Epithelial cell of proximal tubule (primary cell): ENCODE measurements around the gene SULF2. TPM values are rescaled to one million over a fixed set of nuclear protein-coding genes. Genes with fewer than 3 reads are reported as not detected.
"Not testable (repeated sequence)": the region's sequence is repeated elsewhere in the genome, so short reads cannot be mapped to it uniquely, and the experiment has no call there.

ENCODE experiments used
- DNase-seq: peaks from one replicate; pipeline ENCODE4 v3.0.0-alpha.2; 2011; ENCODE audit warnings: low read depth
- H3K4me3 ChIP-seq: 2 replicates; pipeline ENCODE4 v1.5.1; 2011; ENCODE audit warnings: low read depth, mild to moderate bottlenecking, low read length
- CTCF ChIP-seq: conservative IDR thresholded peaks from 2 replicates; pipeline ENCODE4 v1.5.1; 2012; ENCODE audit warnings: low read depth, mild to moderate bottlenecking, low read length
- total RNA-seq: library from RNA; depleted of rRNA; stranded (reverse); fragments of >200 nt; gene quantifications from 2 replicates; pipeline ENCODE4 v1.2.3, GENCODE V29; 2015

The SULF2 gene
- total RNA-seq, result 11.2 and 20.4 TPM in 2 replicates

- no peak for DNase-seq
- TF ChIP-seq CTCF, result no peak
- H3K4me3 ChIP-seq, result peak within 1 kb of the TSS; percentile 86
These were observed at the start of gene SULF2 for GRCh38 chr20:47785311-47785853. SULF2 (minus strand) TSS chr20:47785481; CDS start chr20:47757363, 28,118 bp downstream.

- not testable (repeated sequence) for DNase-seq
These were observed 46.4 kb upstream of the SULF2 start for GRCh38 chr20:47831675-47832074.

GRCh38 chr20:47826716-47827115 is 41.4 kb upstream of the SULF2 start:
- not testable (repeated sequence) for H3K4me3 ChIP-seq, DNase-seq

More at GRCh38 chr20:47831675-47832074, 46.4 kb upstream of the SULF2 start:
- H3K4me3 ChIP-seq, result not testable (repeated sequence)

- H3K4me3 ChIP-seq, DNase-seq: not testable (repeated sequence)
These were observed 40.7 kb upstream of the SULF2 start for GRCh38 chr20:47826006-47826405.

GRCh38 chr20:47825011-47825762 is 39.9 kb upstream of the SULF2 start:
- no peak overlapping the region for H3K4me3 ChIP-seq
- DNase-seq, result no peak
- no peak for TF ChIP-seq CTCF

GRCh38 chr20:47823941-47824340 is 38.7 kb upstream of the SULF2 start:
- DNase-seq, result not testable (repeated sequence)

GRCh38 chr20:47821481-47822100 is 36.3 kb upstream of the SULF2 start:
- peak; percentile 74 for DNase-seq
- no peak for TF ChIP-seq CTCF
- no peak overlapping the region for H3K4me3 ChIP-seq

More at GRCh38 chr20:47823941-47824340, 38.7 kb upstream of the SULF2 start:
- H3K4me3 ChIP-seq, result not testable (repeated sequence)

GRCh38 chr20:47818996-47819609 is 33.8 kb upstream of the SULF2 start:
- no peak overlapping the region for H3K4me3 ChIP-seq
- DNase-seq, result no peak
- no peak for TF ChIP-seq CTCF

- no peak for TF ChIP-seq CTCF
- no peak for DNase-seq
- no peak overlapping the region for H3K4me3 ChIP-seq
These were observed 33.2 kb upstream of the SULF2 start for GRCh38 chr20:47818466-47818865.
